Left lung (tissue), 10 donors: ENCODE data around the gene POLG. TPM values are rescaled to one million over a fixed set of nuclear protein-coding genes. Genes with fewer than 3 reads are reported as not detected.

Experiments used
- ATAC-seq: fragments of 200-7000 bp; cut with Tn5 transposase; one replicate; pipeline ENCODE4 v1.9.1; 2020; ENCODE audit warnings: moderate library complexity
- DNase-seq, 4 donors: peaks; one replicate each; pipeline ENCODE4 v3.0.0-alpha.2; 2013 to 2020
- H3K27ac ChIP-seq, 2 donors: fragments of 200-600 bp; sonication (generic) in 1 of 2; one replicate each; pipeline versions ENCODE4 v1.5.0 to v1.8.0; 2020 to 2021
- H3K27me3 ChIP-seq, 2 donors: fragments of 200-600 bp; sonication (generic) in 1 of 2; one replicate each; pipeline versions ENCODE4 v1.5.0 to v1.8.0; 2020 to 2021
- H3K36me3 ChIP-seq, 2 donors: fragments of 200-600 bp; sonication (generic) in 1 of 2; one replicate each; pipeline versions ENCODE4 v1.5.0 to v1.8.0; 2020 to 2021
- H3K4me1 ChIP-seq, 2 donors: fragments of 200-600 bp; one replicate each; pipeline ENCODE4 v1.8.0; 2021
- H3K4me3 ChIP-seq, 2 donors: fragments of 200-600 bp; sonication (generic) in 1 of 2; one replicate each; pipeline versions ENCODE4 v1.5.0 to v1.8.0; 2020 to 2021; ENCODE audit warnings: mild to moderate bottlenecking in 1 of 2
- H3K9me3 ChIP-seq, 2 donors: fragments of 200-600 bp; sonication (generic) in 1 of 2; one replicate each; pipeline versions ENCODE4 v1.5.0 to v1.8.0; 2020 to 2021
- CTCF ChIP-seq, 2 donors: fragments of 200-600 bp; sonication (generic) in 1 of 2; IDR thresholded peaks; one replicate each; pipeline versions ENCODE4 v1.5.0 to v1.8.0; 2021; ENCODE audit warnings: antibody characterized with exemption in 2 of 2
- intact Hi-C, 2 donors: fragments of 100-400 bp; cut with DNase I; formaldehyde crosslinking; loops; one replicate each; pipeline versions ENCODE4 v1.11.2 to v1.14.2; 2022
- polyA plus RNA-seq, 6 donors: library from polyadenylated mRNA; unstranded; fragments of 120-200 nt; gene quantifications; one replicate each; pipeline ENCODE4 v1.2.1, GENCODE V29; 2013; ENCODE audit not compliant: insufficient read length in 6 of 6
- total RNA-seq, 2 donors: library from RNA; stranded (reverse); fragmentation: NEBNext Ultra II Directional; extraction: Animal tissue kit (Norgen Biotek cat#: 25700); gene quantifications; one replicate each; pipeline ENCODE4 v1.2.1, GENCODE V29; 2021
- donor health status: DM: no; HTN: yes; CAD: no.
- donor health status: DM: no; HTN: no; CAD: no.

Gene POLG
- total and polyA plus RNA-seq, 8 donors: 52.4 to 71.5 (median 55.1) TPM

GRCh38 chr15:89319678-89320077 is 14.9 kb downstream of the POLG start:
- H3K27me3 ChIP-seq: no peaks in the 10 kb centered on the region
- no peak for TF ChIP-seq CTCF (IDR thresholded peaks at IDR 0.05)
- no peak for ATAC-seq
- intact Hi-C loops: no loop called here
- H3K4me3 ChIP-seq: no peak overlapping the region
- no peaks in the 10 kb centered on the region for H3K9me3 ChIP-seq
- H3K4me1 ChIP-seq: no peaks in the 10 kb centered on the region
- H3K36me3 ChIP-seq: peaks cover 16 to 100% of the 10 kb centered on the region in 2 donors
- H3K27ac ChIP-seq: no peak overlapping the region
- DNase-seq: no peak

- H3K9me3 ChIP-seq: no peaks in the 10 kb centered on the region
- ATAC-seq (no peak), DNase-seq (no peak)
- H3K4me1 ChIP-seq: no peaks in the 10 kb centered on the region
- intact Hi-C loops: no loop called here
- TF ChIP-seq CTCF (IDR thresholded peaks at IDR 0.05): no peak
- H3K27ac ChIP-seq: no peak overlapping the region
- H3K27me3 ChIP-seq: no peaks in the 10 kb centered on the region
- H3K4me3 ChIP-seq: no peak overlapping the region
- peaks cover 16 to 87% of the 10 kb centered on the region in 2 donors for H3K36me3 ChIP-seq
These were observed 17.4 kb downstream of the POLG start for GRCh38 chr15:89317186-89317720.

- Histone ChIP-seq H3K4me3 (no peak overlapping the region), H3K9me3 (no peaks in the 10 kb centered on the region), H3K4me1 (no peaks in the 10 kb centered on the region), H3K27ac (no peak overlapping the region), H3K27me3 (no peaks in the 10 kb centered on the region), H3K36me3 (peaks cover 16 to 83% of the 10 kb centered on the region in 2 donors)
- intact Hi-C loops: no loop called here
- DNase-seq (no peak), ATAC-seq (no peak)
- TF ChIP-seq CTCF (IDR thresholded peaks at IDR 0.05): no peak
These were observed 18.1 kb downstream of the POLG start for GRCh38 chr15:89316504-89316903.

GRCh38 chr15:89315375-89315929 is 19.2 kb downstream of the POLG start:
- intact Hi-C loops: no loop called here
- no peak for TF ChIP-seq CTCF (IDR thresholded peaks at IDR 0.05)
- ATAC-seq (no peak), DNase-seq (no peak)
- H3K27me3 ChIP-seq: no peaks in the 10 kb centered on the region
- peaks cover 16 to 72% of the 10 kb centered on the region in 2 donors for H3K36me3 ChIP-seq
- H3K4me3 ChIP-seq: no peak overlapping the region
- no peaks in the 10 kb centered on the region for H3K9me3 ChIP-seq
- H3K27ac ChIP-seq: no peak overlapping the region
- no peaks in the 10 kb centered on the region for H3K4me1 ChIP-seq

- H3K4me3 ChIP-seq: no peak overlapping the region
- H3K27me3 ChIP-seq: no peaks in the 10 kb centered on the region
- intact Hi-C loops: loop anchor here in 1 of 2 donors (10.0 kb wide), 1 partner anchor 105 kb away; no protein-coding TSS in a partner anchor
- no peak overlapping the region for H3K27ac ChIP-seq
- H3K9me3 ChIP-seq: no peaks in the 10 kb centered on the region
- DNase-seq: no peak
- no peak for ATAC-seq
- H3K4me1 ChIP-seq: no peaks in the 10 kb centered on the region
- H3K36me3 ChIP-seq: peaks cover 0 to 25% of the 10 kb centered on the region in 2 donors
- TF ChIP-seq CTCF (IDR thresholded peaks at IDR 0.05): no peak
These were observed 24.6 kb downstream of the POLG start for GRCh38 chr15:89309993-89310392.
